HG02642 (cell line): Measurements from ENCODE around the gene PHC2.

Experiments used
- ATAC-seq: cut with Tn5 transposase; IDR thresholded peaks from one replicate; pipeline ENCODE4 v1.9.1; 2021; ENCODE audit warnings: mild to moderate bottlenecking; ENCODE audit not compliant: unreplicated experiment, poor library complexity

The PHC2 gene

GRCh38 chr1:33426916-33427315, 4.0 kb downstream of the PHC2 start:
- no peak for ATAC-seq

DNA sequence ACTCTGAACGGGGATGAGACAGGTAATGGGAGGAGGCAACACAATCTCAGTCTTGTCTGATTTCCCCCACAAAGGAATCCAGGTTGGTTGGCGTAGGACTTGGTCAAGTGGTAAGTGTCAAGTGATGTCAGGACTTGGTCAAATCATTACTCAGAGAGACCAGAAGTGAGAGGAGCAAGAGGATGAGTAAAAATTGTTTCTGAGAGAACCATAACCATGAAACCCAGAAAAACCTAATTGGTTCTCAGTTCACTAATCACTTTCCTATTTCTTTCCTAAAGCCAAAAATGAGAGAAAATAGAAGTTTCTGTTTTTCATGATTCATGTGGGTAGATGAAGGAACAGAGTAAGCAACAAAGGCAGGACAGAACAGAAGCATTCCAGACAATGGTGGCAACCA, 5.0 kb downstream of the PHC2 start:
- no peak for ATAC-seq

DNA sequence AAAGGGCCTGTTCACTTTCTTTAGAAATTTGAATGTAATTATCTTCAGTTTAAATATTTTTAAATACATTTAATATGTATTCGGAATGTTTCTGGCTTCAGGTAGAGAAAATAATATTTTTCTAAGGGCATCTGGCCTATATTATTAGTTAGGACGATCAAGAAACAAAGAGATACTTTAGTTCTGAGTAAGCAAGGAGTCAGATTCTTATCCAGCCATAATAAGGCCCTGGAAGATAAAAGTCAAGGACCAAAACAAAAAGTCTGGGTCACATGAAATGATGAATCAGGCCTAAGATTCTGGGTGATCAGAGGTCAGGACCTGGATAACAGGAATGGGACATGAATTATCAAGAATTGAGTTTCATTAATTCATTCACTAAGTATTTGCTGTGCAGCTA, 6.3 kb downstream of the PHC2 start:
- ATAC-seq: no peak

DNA sequence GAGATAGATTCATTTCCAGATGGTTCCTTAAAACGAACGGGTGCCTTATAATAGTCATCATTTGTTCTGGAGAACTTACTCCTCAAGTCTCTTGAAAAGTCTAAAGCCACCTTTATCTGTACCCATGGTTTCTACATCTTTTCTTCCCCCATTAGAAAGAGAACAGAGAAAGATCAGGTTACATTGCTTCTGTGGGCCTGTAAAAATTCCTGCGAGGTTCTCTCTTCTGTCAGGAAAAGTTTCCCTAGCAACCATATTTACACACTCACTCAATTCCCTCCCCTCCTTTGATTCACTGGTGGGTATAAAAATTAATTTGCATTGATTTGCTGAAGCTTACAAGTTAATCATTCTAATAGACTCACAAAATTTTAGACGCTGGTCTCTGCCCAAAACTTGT, 6.7 kb downstream of the PHC2 start:
- ATAC-seq: no peak

- no peak for ATAC-seq
These were observed 9.8 kb downstream of the PHC2 start for GRCh38 chr1:33420870-33421775.

DNA sequence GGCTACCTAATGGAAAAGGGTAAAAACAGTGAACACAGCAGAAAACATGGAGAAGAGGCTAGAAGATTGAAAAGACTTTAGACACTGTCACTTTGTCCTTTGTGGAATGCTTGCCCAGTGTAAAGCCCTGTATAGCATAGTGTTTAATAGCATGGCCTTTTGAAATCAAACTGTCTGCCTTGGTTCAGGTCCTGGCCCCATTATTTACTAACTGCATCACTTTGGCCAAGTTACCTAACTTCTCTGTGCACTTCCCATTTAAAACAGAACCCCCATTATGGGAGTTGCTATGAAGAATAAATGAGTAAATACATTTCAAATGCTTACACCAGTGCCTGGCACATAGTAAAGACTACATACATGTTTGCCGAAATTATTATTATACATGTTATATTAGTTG, 12.1 kb downstream of the PHC2 start:
- no peak for ATAC-seq

- no peak for ATAC-seq
These were observed 16.0 kb downstream of the PHC2 start for GRCh38 chr1:33414879-33415278.

DNA sequence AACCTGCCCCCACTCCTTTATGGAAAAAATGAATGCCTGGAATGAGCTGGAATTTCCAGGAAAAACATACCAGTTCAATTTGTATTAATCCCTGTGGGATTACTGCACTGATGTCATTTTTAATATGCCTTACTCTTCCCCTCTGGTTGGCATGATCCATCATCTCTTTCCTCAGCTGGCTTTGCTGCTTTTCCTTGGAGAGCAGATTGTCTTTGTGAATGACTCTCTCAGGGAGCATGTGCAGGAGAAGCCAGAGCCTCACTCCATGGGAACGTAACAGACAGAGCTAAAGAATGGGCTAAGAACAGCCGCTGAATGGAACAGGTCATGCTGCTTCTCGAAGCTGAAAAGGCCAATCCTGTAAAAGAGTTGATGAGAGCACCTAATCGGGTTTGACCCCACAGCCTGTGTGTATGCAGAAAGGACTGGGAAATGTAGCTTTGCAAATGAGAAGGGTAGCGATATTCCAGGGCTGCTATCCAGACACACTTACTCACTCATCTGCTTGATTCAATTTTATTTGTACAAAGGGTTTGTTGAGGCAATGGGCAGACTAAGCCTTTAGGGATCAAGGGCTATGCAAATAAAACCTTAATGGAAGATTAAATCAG, 20.7 kb downstream of the PHC2 start:
- ATAC-seq: no peak

GRCh38 chr1:33408093-33408436, 22.8 kb downstream of the PHC2 start:
- ATAC-seq: no peak

DNA sequence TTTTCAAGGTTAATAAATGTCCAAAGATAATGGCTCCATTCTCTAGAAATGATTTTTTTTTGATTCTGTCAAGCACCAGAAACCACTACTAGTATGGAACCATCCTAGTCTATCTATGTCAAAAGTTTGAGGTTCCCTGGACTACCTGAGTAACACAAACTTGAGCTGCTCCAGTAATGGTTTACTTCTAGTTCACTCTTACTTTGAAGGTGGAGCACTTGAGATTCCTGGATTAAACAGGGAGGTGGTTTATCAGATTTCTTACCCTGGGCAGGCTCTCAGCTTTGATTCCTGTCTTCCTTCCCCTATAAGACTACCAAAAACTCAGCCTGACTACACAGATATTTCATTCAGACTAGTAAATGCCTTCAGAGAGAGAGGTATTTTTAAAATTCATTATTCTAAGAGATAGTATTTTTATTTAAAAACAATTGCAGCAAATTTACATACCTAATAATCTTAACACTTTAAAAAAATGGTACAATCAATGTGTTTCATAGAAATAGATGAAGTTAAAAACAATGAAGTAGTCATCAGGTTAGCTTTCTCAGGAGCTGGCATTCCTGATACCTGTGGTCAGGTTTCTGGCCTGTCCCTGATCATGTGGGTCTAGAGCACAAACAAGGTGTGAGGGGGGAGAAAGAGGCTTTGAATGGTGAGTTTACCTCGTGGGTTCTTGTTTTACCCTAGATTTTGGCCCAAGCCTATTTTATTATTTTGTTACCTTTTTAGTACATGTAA, 23.4 kb downstream of the PHC2 start:
- no peak for ATAC-seq

DNA sequence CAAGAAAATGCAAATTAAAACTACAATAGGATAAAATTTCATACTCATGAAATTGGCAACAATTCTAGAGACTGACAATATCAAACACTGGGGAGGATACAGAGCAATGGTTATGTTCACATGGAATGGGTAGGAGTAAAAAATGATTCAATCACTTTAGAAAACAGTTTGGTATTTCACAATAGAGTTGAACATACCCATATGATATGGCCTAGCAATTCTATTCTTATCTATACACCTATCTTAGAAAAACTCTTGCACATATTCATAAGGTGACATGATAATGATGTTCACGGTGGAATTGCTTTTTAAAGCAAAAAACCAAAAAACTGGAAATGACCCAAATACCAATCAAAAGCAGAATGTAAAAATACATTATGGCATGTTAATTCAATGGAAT, 28.7 kb downstream of the PHC2 start:
- ATAC-seq: no peak

DNA sequence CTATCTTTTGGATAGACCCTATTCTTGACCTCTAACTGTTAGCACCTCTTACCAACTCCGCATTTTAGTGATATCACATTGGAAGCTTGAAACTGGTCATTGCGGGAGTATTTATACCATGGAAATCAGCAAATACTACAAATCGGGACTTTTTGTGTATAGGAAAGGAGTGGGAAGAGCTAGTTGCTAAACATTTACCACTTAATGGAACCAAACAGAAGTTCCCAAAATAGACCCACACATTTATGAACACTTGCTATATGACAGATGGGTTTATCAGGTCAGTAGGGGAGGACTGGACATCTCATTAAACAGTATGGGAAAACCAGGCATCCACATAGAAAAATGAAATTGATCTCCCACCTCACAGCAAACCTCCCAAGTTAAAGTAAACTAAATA, 29.4 kb downstream of the PHC2 start:
- ATAC-seq: no peak

- no peak for ATAC-seq
These were observed 30.6 kb downstream of the PHC2 start for GRCh38 chr1:33400153-33400911.

DNA sequence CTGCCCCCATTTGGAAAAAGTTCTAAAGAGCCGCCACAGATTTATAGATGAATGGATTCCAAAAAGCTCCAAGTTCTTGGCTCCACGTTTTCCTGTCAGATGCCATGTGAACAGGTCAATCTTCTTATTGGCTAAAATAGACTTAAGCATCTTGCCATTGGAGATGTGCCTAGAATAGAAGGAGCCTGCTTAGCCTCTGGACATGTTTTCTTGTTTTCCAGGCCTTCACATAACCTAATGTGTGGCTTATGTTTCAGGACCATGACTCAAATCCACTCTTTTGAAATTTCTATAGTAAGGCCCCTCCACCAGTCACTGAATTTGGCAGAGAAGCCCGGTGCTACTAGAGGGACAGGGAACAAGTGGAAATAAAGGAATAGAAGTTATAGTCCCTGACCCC, 31.5 kb downstream of the PHC2 start:
- ATAC-seq: no peak

- no peak for ATAC-seq
These were observed 32.9 kb downstream of the PHC2 start for GRCh38 chr1:33397994-33398393.

DNA sequence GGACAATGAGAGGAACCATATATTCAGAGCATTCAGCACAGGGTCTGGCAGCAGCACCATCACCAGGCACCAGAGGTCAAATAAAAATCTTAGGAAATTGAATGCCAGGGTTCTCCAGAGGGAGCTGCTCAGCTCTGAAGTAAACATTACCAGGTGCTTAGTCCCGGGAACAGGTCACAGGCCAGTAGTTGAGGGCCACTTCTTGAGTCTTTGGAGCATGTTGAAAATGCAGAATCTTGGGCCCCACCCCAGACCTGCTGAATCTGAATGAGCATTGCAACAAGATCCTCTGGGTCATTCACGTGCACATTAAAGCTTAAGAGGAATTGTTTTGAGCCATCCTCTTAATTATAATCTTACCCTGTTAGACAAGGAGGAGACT, 33.8 kb downstream of the PHC2 start:
- no peak for ATAC-seq

GRCh38 chr1:33396188-33397124, 34.4 kb downstream of the PHC2 start:
- ATAC-seq: no peak

- ATAC-seq: no peak
These were observed 36.1 kb downstream of the PHC2 start for GRCh38 chr1:33394770-33395169.

DNA sequence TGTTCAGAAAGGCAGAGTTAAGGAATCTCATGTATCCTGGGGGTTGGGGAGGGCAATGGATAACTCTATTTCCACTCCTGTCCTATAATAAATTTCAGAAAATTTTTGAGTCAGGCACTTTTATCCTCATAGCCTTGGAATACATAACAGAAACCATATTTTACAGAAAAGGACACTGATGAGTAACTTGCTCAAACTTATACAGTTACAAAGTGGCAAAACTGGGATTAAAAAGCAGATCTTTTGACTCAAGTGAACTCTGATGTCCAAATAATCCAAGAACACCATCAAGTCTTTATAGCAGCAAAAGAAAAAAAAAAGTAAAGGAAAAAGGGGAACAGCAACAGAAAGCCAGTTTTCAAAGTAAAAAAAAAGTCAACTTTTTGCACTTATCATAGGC, 36.9 kb downstream of the PHC2 start:
- ATAC-seq: no peak

DNA sequence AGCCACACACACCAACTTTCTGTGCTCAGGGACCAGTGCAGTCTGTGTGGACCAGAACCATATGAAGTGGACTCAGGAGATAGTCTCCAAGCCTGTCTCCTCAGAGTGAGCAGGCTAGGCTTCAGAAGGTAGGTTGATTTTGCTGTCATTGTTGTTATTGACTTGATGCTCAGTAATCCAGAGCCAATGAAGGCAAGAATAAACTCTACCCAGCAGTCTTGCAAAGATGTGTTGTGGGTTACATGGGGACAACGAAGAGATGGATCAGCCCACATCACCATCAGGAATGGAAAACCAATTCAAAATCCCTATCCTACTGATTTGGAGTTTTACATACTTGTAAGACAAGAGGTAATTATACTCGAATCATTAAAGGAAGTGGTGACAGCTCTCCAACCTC, 37.4 kb downstream of the PHC2 start:
- ATAC-seq: no peak
